Kidney capillary endothelial cell (primary cell): ENCODE measurements around the gene PZP.
"Not testable (repeated sequence)": the region's sequence is repeated elsewhere in the genome, so short reads cannot be mapped to it uniquely, and the experiment has no call there.

Source experiments
- DNase-seq: peaks from one replicate; pipeline ENCODE4 v3.0.0-alpha.2; 2018; ENCODE audit warnings: low spot score

The PZP gene

GRCh38 chr12:9208229-9208628, at the start of gene PZP:
PZP (minus strand) TSS chr12:9208395; CDS start chr12:9208341, 54 bp downstream.
- no peak for DNase-seq

GRCh38 chr12:9256758-9257405, 48.7 kb upstream of the PZP start:
- DNase-seq: no peak

GRCh38 chr12:9256341-9256740, 48.1 kb upstream of the PZP start:
- DNase-seq: no peak

GRCh38 chr12:9255837-9256236, 47.6 kb upstream of the PZP start:
- DNase-seq: no peak

- DNase-seq: no peak
These were observed 45.3 kb upstream of the PZP start for GRCh38 chr12:9253464-9253863.

GRCh38 chr12:9252791-9253190, 44.6 kb upstream of the PZP start:
- DNase-seq: not testable (repeated sequence)

GRCh38 chr12:9252256-9252655, 44.1 kb upstream of the PZP start:
- DNase-seq: no peak

GRCh38 chr12:9248435-9248834, 40.2 kb upstream of the PZP start:
- DNase-seq: no peak

GRCh38 chr12:9244894-9245293, 36.7 kb upstream of the PZP start:
- no peak for DNase-seq

- DNase-seq: no peak
These were observed 35.9 kb upstream of the PZP start for GRCh38 chr12:9243999-9244649.

- no peak for DNase-seq
These were observed 33.1 kb upstream of the PZP start for GRCh38 chr12:9241301-9241700.

- DNase-seq: peak; percentile 22
These were observed 32.6 kb upstream of the PZP start for GRCh38 chr12:9240776-9241175.

GRCh38 chr12:9240004-9240635, 31.9 kb upstream of the PZP start:
- peak; percentile 17 for DNase-seq

- DNase-seq: no peak
These were observed 29.1 kb upstream of the PZP start for GRCh38 chr12:9237286-9237685.

GRCh38 chr12:9235519-9235918, 27.3 kb upstream of the PZP start:
- no peak for DNase-seq

GRCh38 chr12:9227950-9228349, 19.8 kb upstream of the PZP start:
- no peak for DNase-seq

- DNase-seq: no peak
These were observed 15.6 kb upstream of the PZP start for GRCh38 chr12:9223830-9224229.

- DNase-seq: no peak
These were observed 13.3 kb upstream of the PZP start for GRCh38 chr12:9221483-9221882.

- not testable (repeated sequence) for DNase-seq
These were observed 12.8 kb upstream of the PZP start for GRCh38 chr12:9221011-9221410.

GRCh38 chr12:9214534-9214933, 6.3 kb upstream of the PZP start:
- no peak for DNase-seq

- no peak for DNase-seq
These were observed 3.5 kb upstream of the PZP start for GRCh38 chr12:9211687-9212086.

- DNase-seq: no peak
These were observed 3.8 kb downstream of the PZP start for GRCh38 chr12:9204380-9204779.

- no peak for DNase-seq
These were observed 10.2 kb downstream of the PZP start for GRCh38 chr12:9198012-9198411.

GRCh38 chr12:9184276-9184675, 23.9 kb downstream of the PZP start:
- DNase-seq: no peak
